ENCODE measurements around the gene C3. TPM values are rescaled to one million over a fixed set of nuclear protein-coding genes. Genes with fewer than 3 reads are reported as not detected.
"Not testable (repeated sequence)": the region's sequence is repeated elsewhere in the genome, so short reads cannot be mapped to it uniquely, and the experiment has no call there.

Gene C3
- total RNA-seq, 2 experiments from 2014 or later, result 0.34 to 1.1 TPM

DNA sequence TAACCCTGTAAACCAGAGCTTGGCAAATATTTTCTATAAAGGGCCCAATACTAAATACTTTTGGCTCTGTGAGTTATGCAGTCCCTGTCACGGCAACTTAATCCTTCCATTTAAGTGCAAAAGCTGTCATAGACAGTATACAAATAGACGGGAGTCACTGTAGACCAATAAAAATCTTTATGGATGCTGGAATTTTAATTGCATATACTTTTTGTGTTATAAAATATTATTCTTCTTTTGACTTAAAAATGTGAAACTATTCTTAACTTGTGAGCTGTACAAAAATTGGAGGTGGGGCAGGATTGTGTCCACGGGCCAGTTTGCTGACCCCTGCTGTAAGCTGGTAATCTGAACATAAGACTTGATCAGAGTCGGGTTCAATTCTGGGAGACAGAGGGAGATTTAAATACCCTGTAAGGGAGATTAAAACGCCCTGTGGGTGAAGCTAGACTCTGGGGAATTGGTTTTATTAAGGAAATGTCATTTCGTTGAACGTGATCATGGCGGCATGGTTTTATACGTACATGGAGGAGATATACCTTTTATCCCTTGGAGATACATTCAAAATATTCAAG, 72.2 kb downstream of the C3 start:
- H3K27ac Mint-ChIP-seq, result no peak overlapping the region
- H3K4me1 Mint-ChIP-seq (ENCODE audit: low read depth), result peaks cover 20% of the 10 kb centered on the region
- H3K36me3 Mint-ChIP-seq (ENCODE audit: low read depth), result no peaks in the 10 kb centered on the region
- TF ChIP-seq, protein P1, sequence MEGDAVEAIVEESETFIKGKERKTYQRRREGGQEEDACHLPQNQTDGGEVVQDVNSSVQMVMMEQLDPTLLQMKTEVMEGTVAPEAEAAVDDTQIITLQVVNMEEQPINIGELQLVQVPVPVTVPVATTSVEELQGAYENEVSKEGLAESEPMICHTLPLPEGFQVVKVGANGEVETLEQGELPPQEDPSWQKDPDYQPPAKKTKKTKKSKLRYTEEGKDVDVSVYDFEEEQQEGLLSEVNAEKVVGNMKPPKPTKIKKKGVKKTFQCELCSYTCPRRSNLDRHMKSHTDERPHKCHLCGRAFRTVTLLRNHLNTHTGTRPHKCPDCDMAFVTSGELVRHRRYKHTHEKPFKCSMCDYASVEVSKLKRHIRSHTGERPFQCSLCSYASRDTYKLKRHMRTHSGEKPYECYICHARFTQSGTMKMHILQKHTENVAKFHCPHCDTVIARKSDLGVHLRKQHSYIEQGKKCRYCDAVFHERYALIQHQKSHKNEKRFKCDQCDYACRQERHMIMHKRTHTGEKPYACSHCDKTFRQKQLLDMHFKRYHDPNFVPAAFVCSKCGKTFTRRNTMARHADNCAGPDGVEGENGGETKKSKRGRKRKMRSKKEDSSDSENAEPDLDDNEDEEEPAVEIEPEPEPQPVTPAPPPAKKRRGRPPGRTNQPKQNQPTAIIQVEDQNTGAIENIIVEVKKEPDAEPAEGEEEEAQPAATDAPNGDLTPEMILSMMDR (IDR thresholded peaks at IDR 0.05), result no peak
- H3K27me3 Mint-ChIP-seq, result no peaks in the 10 kb centered on the region
- no peak overlapping the region for H3K4me3 Mint-ChIP-seq
- POLR2A ChIA-PET, result interaction anchor here (0.7 to 1.4 kb wide), 5 partner anchors 13 to 204 kb away, joined by 3 to 4 read pairs (median 3); partner anchors contain the start of gene TNFSF14
- CTCF ChIA-PET, result interaction anchor here (1.2 to 1.7 kb wide), 3 partner anchors 15 to 27 kb away, joined by 4 to 10 read pairs (median 5); no protein-coding TSS in a partner anchor
- no peak for ATAC-seq
- peaks cover 1% of the 10 kb centered on the region for H3K9me3 Mint-ChIP-seq
- intact Hi-C loops (cut with micrococcal nuclease), result no loop called here
- no peak for DNase-seq

DNA sequence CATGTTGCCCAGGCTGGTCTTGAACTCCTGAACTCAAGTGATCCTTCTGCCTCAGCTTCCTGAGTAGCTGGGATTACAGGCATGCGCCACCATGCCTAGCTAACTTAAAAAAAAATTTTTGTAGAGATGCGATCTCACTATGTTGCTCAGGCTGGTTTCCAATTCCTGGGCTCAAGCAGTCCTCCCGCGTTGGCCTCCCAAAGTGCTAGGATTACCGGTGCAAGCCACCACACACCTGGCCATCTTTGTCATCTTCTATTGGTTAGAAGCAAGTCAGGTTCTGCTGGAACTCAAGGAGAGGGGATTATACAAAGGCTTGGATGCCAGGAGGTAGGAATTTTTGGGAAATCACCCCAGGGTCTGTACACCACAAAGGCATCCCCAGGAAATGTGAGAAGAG, 75.7 kb downstream of the C3 start:
- DNase-seq (no peak), ATAC-seq (no peak)
- H3K27me3 Mint-ChIP-seq, result no peaks in the 10 kb centered on the region
- intact Hi-C loops (cut with micrococcal nuclease), result no loop called here
- H3K9me3 Mint-ChIP-seq, result no peaks in the 10 kb centered on the region
- H3K4me1 Mint-ChIP-seq (ENCODE audit: low read depth), result peaks cover 27% of the 10 kb centered on the region
- H3K36me3 Mint-ChIP-seq (ENCODE audit: low read depth), result no peaks in the 10 kb centered on the region
- no peak overlapping the region for H3K4me3 Mint-ChIP-seq
- no peak overlapping the region for H3K27ac Mint-ChIP-seq
- TF ChIP-seq, protein P1 (IDR thresholded peaks at IDR 0.05), result no peak
- ChIA-PET POLR2A (interaction anchor here (1.7 kb wide), 1 partner anchor 10 kb away, joined by 4 read pairs; no protein-coding TSS in a partner anchor), CTCF (interaction anchor here (1.3 to 2.1 kb wide), 3 partner anchors 8 to 12 kb away, joined by 4 to 5 read pairs (median 4); no protein-coding TSS in a partner anchor)

DNA sequence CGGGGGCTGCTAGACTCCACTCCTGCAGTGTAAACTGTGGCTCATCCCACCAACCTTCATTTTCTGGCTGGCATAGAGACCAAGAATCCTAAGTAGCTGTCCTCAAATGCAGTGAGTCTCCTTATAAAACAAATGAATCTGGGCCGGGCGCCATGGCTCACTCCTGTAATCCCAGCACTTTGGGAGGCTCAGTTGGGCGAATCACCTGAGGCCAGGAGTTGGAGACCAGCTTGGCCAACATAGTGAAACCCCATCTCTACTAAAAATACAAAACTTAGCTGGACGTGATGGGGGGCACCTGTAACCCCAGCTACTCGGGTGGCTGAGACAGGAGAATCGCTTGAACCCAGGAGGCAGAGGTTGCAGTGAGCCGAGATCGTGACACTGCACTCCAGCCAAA, 80.1 kb downstream of the C3 start:
- H3K9me3 Mint-ChIP-seq; H3K36me3 Mint-ChIP-seq (ENCODE audit: low read depth); H3K27me3 Mint-ChIP-seq; ATAC-seq; H3K27ac Mint-ChIP-seq; H3K4me3 Mint-ChIP-seq; intact Hi-C loops (cut with micrococcal nuclease); DNase-seq: not testable (repeated sequence)
- CTCF ChIA-PET, result interaction anchor here (1.2 to 1.6 kb wide), 3 partner anchors 10 to 96 kb away, joined by 3 to 6 read pairs (median 3); no protein-coding TSS in a partner anchor
- POLR2A ChIA-PET, result interaction anchor here (1.6 kb wide), 1 partner anchor 14 kb away, joined by 8 read pairs; no protein-coding TSS in a partner anchor
- peaks cover 40% of the 10 kb centered on the region for H3K4me1 Mint-ChIP-seq (ENCODE audit: low read depth)

DNA sequence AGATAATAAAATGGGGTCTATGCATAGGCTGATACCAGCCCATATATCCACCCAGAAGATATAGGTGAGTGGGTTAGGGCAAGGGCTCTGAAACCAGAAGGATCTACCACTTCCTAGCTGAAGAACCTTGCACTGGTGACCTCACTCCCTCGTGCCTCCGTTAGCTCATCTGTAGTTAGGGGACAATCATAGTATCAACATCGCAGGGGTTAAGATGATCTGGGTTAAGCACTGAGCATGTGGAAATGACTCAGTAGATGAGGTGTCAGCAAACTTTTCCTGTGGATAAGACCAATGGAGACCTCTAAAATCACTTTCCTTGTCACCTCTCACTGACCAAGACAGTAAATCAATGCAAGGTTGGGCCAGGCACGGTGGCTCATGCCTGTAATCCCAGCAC, 81.0 kb downstream of the C3 start:
- ATAC-seq (peak; percentile 88), DNase-seq (peak; percentile 78)
- TF ChIP-seq, protein P1 (IDR thresholded peaks at IDR 0.05), result no peak
- intact Hi-C loops (cut with micrococcal nuclease), result no loop called here
- Mint-ChIP-seq H3K27ac (no peak overlapping the region), H3K9me3 (peaks cover 1% of the 10 kb centered on the region), H3K36me3 (ENCODE audit: low read depth) (peaks cover under 1% of the 10 kb centered on the region), H3K4me3 (no peak overlapping the region), H3K4me1 (ENCODE audit: low read depth) (peaks cover 38% of the 10 kb centered on the region), H3K27me3 (no peaks in the 10 kb centered on the region)
- POLR2A ChIA-PET, result interaction anchor here (1.6 kb wide), 1 partner anchor 15 kb away, joined by 8 read pairs; no protein-coding TSS in a partner anchor
- CTCF ChIA-PET, result interaction anchor here (1.1 to 1.6 kb wide), 5 partner anchors 9 to 224 kb away, joined by 3 to 6 read pairs (median 3); no protein-coding TSS in a partner anchor

DNA sequence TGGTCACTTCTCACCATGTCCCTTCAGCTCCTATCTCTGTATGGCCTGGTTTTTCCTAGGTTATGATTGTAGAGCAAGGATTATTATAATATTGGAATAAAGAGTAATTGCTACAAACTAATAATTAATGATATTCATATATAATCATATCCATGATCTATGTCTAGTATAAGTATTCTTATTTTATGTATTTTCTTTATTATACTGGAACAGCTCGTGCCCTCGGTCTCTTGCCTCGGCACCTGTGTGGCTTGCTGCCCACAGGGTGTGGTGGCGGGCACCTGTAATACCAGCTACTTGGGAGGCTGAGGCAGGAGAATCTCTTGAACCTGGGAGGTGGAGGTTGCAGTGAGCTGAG, 87.0 kb downstream of the C3 start:
- CTCF ChIA-PET, result interaction anchor here (0.7 to 4.6 kb wide), 21 partner anchors 9 to 311 kb away, joined by 3 to 37 read pairs (median 4); partner anchors contain the start of gene GPR108
- H3K4me3 Mint-ChIP-seq; H3K9me3 Mint-ChIP-seq; H3K27me3 Mint-ChIP-seq; ATAC-seq; DNase-seq; H3K27ac Mint-ChIP-seq; POLR2A ChIA-PET; H3K36me3 Mint-ChIP-seq (ENCODE audit: low read depth): not testable (repeated sequence)
- intact Hi-C loops (cut with micrococcal nuclease), result loop anchor here (2.0 to 5.0 kb wide), 2 partner anchors 116 to 229 kb away; no protein-coding TSS in a partner anchor
- TF ChIP-seq, protein P1 (IDR thresholded peaks at IDR 0.05), result peak; percentile 23
- H3K4me1 Mint-ChIP-seq (ENCODE audit: low read depth), result peaks cover 31% of the 10 kb centered on the region
